ENCODE data around the gene SUGP1. TPM values are rescaled to one million over a fixed set of nuclear protein-coding genes. Genes with fewer than 3 reads are reported as not detected.

Gene SUGP1
- 30.8 and 67.1 TPM in 2 replicates for total RNA-seq

GRCh38 chr19:19320361-19321140 is at the start of gene SUGP1, which contains the start of gene MAU2:
Gene SUGP1, minus strand, starts transcription at chr19:19320509. Its CDS starts 13 bp downstream, at chr19:19320496.
Gene MAU2, plus strand, starts transcription at chr19:19320829. Its CDS starts 31 bp downstream, at chr19:19320860.

Other genes with a start within 250 kb of the SUGP1 start
- gene TMEM161A, start 182.0 kb downstream of the SUGP1 start, total RNA-seq: 39.6 and 51.0 TPM in 2 replicates
- 0.48 TPM in 1 of 2 replicates, not detected in the other for gene MEF2B, start 150.2 kb downstream of the SUGP1 start, total RNA-seq
- 14.1 and 21.1 TPM in 2 replicates for gene BORCS8, start 128.4 kb downstream of the SUGP1 start, total RNA-seq
- 95.0 and 98.1 TPM in 2 replicates for gene RFXANK, start 128.3 kb downstream of the SUGP1 start, total RNA-seq
- gene NR2C2AP, start 117.1 kb downstream of the SUGP1 start, total RNA-seq: 4.2 and 12.0 TPM in 2 replicates
- gene NCAN, start 108.6 kb downstream of the SUGP1 start, total RNA-seq: 0.08 TPM in 1 of 2 replicates, not detected in the other
- 0.39 and 1.4 TPM in 2 replicates for gene TM6SF2, start 47.2 kb downstream of the SUGP1 start, total RNA-seq
- 19.9 and 45.3 TPM in 2 replicates for gene MAU2, start 320 bp upstream of the SUGP1 start, total RNA-seq
- 27.8 and 61.8 TPM in 2 replicates for gene GATAD2A, start 85.2 kb upstream of the SUGP1 start, total RNA-seq
- 0.91 and 3.8 TPM in 2 replicates for gene TSSK6, start 195.0 kb upstream of the SUGP1 start, total RNA-seq
- 34.0 and 218 TPM in 2 replicates for gene NDUFA13, start 195.7 kb upstream of the SUGP1 start, total RNA-seq
- gene YJEFN3, start 208.4 kb upstream of the SUGP1 start, total RNA-seq: 0.26 and 2.4 TPM in 2 replicates
- 0.52 and 6.0 TPM in 2 replicates for gene CILP2, start 217.8 kb upstream of the SUGP1 start, total RNA-seq